Stimulated activated effector memory CD8-positive, alpha-beta T cell treated with anti-CD3 and anti-CD28 coated beads, Interleukin-12 subunit alpha, Interleukin-12 subunit beta, amount 100 ng/mL, for 72 hours (primary cell): ENCODE measurements around the gene ZFHX3.
A peak's percentile ranks its signal among the peaks of the same experiment; 100 is the strongest.
"Not testable (repeated sequence)": the region's sequence is repeated elsewhere in the genome, so short reads cannot be mapped to it uniquely, and the experiment has no call there.

ENCODE experiments used
- ATAC-seq: fragments of 150-1000 bp; cut with Tn5 transposase; 2 replicates; pipeline ENCODE4 v1.10.0; 2021
- DNase-seq, 2 donors: peaks; one replicate each; pipeline ENCODE4 v3.0.0; 2021 to 2022; ENCODE audit warnings: low spot score in 2 of 2
- H3K27ac Mint-ChIP-seq: one replicate; pipeline ENCODE4 v1.8.0; 2022; ENCODE audit warnings: mild to moderate bottlenecking, mixed read lengths
- H3K36me3 Mint-ChIP-seq: one replicate; pipeline ENCODE4 v1.8.0; 2022; ENCODE audit warnings: mild to moderate bottlenecking, mixed read lengths
- H3K4me1 Mint-ChIP-seq: one replicate; pipeline ENCODE4 v1.8.0; 2022; ENCODE audit warnings: mixed read lengths
- H3K4me3 Mint-ChIP-seq: one replicate; pipeline ENCODE4 v1.8.0; 2022; ENCODE audit warnings: mild to moderate bottlenecking, mixed read lengths
- H3K9me3 Mint-ChIP-seq: one replicate; pipeline ENCODE4 v1.8.0; 2022; ENCODE audit warnings: mixed read lengths

The ZFHX3 gene

GRCh38 chr16:73072051-73072450, 24.1 kb upstream of the ZFHX3 start:
- not testable (repeated sequence) for ATAC-seq, H3K9me3 Mint-ChIP-seq, H3K27ac Mint-ChIP-seq, H3K36me3 Mint-ChIP-seq, H3K4me1 Mint-ChIP-seq, H3K4me3 Mint-ChIP-seq, DNase-seq

- no peak for ATAC-seq
- DNase-seq = no peak
- no peak overlapping the region for H3K4me3 Mint-ChIP-seq
Observed at GRCh38 chr16:73071131-73071940, 23.4 kb upstream of the ZFHX3 start.

GRCh38 chr16:73069581-73070262, 21.8 kb upstream of the ZFHX3 start:
- ATAC-seq = no peak
- DNase-seq = no peak
- H3K36me3 Mint-ChIP-seq = no peaks in the 10 kb centered on the region
- no peaks in the 10 kb centered on the region for H3K4me1 Mint-ChIP-seq
- H3K4me3 Mint-ChIP-seq = no peak overlapping the region
- H3K9me3 Mint-ChIP-seq = no peaks in the 10 kb centered on the region
- H3K27ac Mint-ChIP-seq = no peak overlapping the region

More at GRCh38 chr16:73071131-73071940, 23.4 kb upstream of the ZFHX3 start:
- no peaks in the 10 kb centered on the region for H3K9me3 Mint-ChIP-seq
- no peaks in the 10 kb centered on the region for H3K36me3 Mint-ChIP-seq
- H3K4me1 Mint-ChIP-seq = no peaks in the 10 kb centered on the region
- H3K27ac Mint-ChIP-seq = no peak overlapping the region

- ATAC-seq (no peak), DNase-seq (no peak)
- Mint-ChIP-seq H3K36me3 (no peaks in the 10 kb centered on the region), H3K27ac (no peak overlapping the region), H3K4me3 (no peak overlapping the region), H3K4me1 (no peaks in the 10 kb centered on the region), H3K9me3 (no peaks in the 10 kb centered on the region)
Observed at GRCh38 chr16:73068541-73069401, 20.8 kb upstream of the ZFHX3 start.

GRCh38 chr16:73067671-73068540, 20.0 kb upstream of the ZFHX3 start:
- Mint-ChIP-seq H3K4me3 (no peak overlapping the region), H3K4me1 (no peaks in the 10 kb centered on the region), H3K27ac (no peak overlapping the region), H3K9me3 (no peaks in the 10 kb centered on the region), H3K36me3 (no peaks in the 10 kb centered on the region)
- ATAC-seq (no peak), DNase-seq (no peak)

GRCh38 chr16:73066927-73067670, 19.2 kb upstream of the ZFHX3 start:
- no peaks in the 10 kb centered on the region for H3K36me3 Mint-ChIP-seq
- ATAC-seq (peak; percentile 17), DNase-seq (no peak)
- H3K27ac Mint-ChIP-seq = no peak overlapping the region
- no peaks in the 10 kb centered on the region for H3K4me1 Mint-ChIP-seq
- no peak overlapping the region for H3K4me3 Mint-ChIP-seq
- no peaks in the 10 kb centered on the region for H3K9me3 Mint-ChIP-seq

- no peak overlapping the region for H3K4me3 Mint-ChIP-seq
- ATAC-seq = no peak
- no peak overlapping the region for H3K27ac Mint-ChIP-seq
- DNase-seq = no peak
- no peaks in the 10 kb centered on the region for H3K4me1 Mint-ChIP-seq
- no peaks in the 10 kb centered on the region for H3K9me3 Mint-ChIP-seq
- H3K36me3 Mint-ChIP-seq = no peaks in the 10 kb centered on the region
Observed at GRCh38 chr16:73066331-73066926, 18.5 kb upstream of the ZFHX3 start.

GRCh38 chr16:73065632-73066330, 17.9 kb upstream of the ZFHX3 start:
- H3K4me3 Mint-ChIP-seq = no peak overlapping the region
- no peaks in the 10 kb centered on the region for H3K4me1 Mint-ChIP-seq
- no peaks in the 10 kb centered on the region for H3K36me3 Mint-ChIP-seq
- H3K9me3 Mint-ChIP-seq = no peaks in the 10 kb centered on the region
- no peak overlapping the region for H3K27ac Mint-ChIP-seq
- ATAC-seq = no peak
- no peak for DNase-seq

GRCh38 chr16:73064994-73065545, 17.1 kb upstream of the ZFHX3 start:
- no peak overlapping the region for H3K27ac Mint-ChIP-seq
- H3K9me3 Mint-ChIP-seq = no peaks in the 10 kb centered on the region
- H3K4me1 Mint-ChIP-seq = no peaks in the 10 kb centered on the region
- no peak overlapping the region for H3K4me3 Mint-ChIP-seq
- DNase-seq = no peak
- no peak for ATAC-seq
- no peaks in the 10 kb centered on the region for H3K36me3 Mint-ChIP-seq

- no peaks in the 10 kb centered on the region for H3K4me1 Mint-ChIP-seq
- no peak overlapping the region for H3K27ac Mint-ChIP-seq
- DNase-seq (no peak), ATAC-seq (no peak)
- H3K36me3 Mint-ChIP-seq = no peaks in the 10 kb centered on the region
- no peak overlapping the region for H3K4me3 Mint-ChIP-seq
- no peaks in the 10 kb centered on the region for H3K9me3 Mint-ChIP-seq
Observed at GRCh38 chr16:73064212-73064993, 16.5 kb upstream of the ZFHX3 start.

- Mint-ChIP-seq H3K36me3 (no peaks in the 10 kb centered on the region), H3K4me3 (no peak overlapping the region), H3K4me1 (peaks cover 4% of the 10 kb centered on the region), H3K27ac (no peak overlapping the region), H3K9me3 (no peaks in the 10 kb centered on the region)
- no peak for DNase-seq
- ATAC-seq = no peak
Observed at GRCh38 chr16:73063854-73064211, 15.9 kb upstream of the ZFHX3 start.

- H3K36me3 Mint-ChIP-seq = no peaks in the 10 kb centered on the region
- no peak overlapping the region for H3K27ac Mint-ChIP-seq
- no peak overlapping the region for H3K4me3 Mint-ChIP-seq
- ATAC-seq (no peak), DNase-seq (no peak)
- H3K9me3 Mint-ChIP-seq = no peaks in the 10 kb centered on the region
- H3K4me1 Mint-ChIP-seq = peaks cover 5% of the 10 kb centered on the region
Observed at GRCh38 chr16:73062743-73063733, 15.1 kb upstream of the ZFHX3 start.
